KMS-11 (cell line): ENCODE results near the gene SPIRE2.
"Not testable (repeated sequence)": the region's sequence is repeated elsewhere in the genome, so short reads cannot be mapped to it uniquely, and the experiment has no call there.

Experiments
- H2AFZ ChIP-seq: fragments of 200-600 bp; sonication (generic); 2 replicates; pipeline ENCODE4 v1.6.1; 2016; ENCODE audit warnings: antibody characterized with exemption, mixed run types, low read depth
- H3K27ac ChIP-seq: fragments of 200-600 bp; sonication (generic); 2 replicates; pipeline ENCODE4 v1.6.1; 2016; ENCODE audit warnings: mild to moderate bottlenecking, mixed run types
- H3K27me3 ChIP-seq: fragments of 200-600 bp; sonication (generic); 2 replicates; pipeline ENCODE4 v1.6.1; 2017; ENCODE audit warnings: mild to moderate bottlenecking, low read depth, mixed run types, moderate library complexity; ENCODE audit not compliant: insufficient read depth
- H3K36me3 ChIP-seq: fragments of 200-600 bp; sonication (generic); 2 replicates; pipeline ENCODE4 v1.6.1; 2017; ENCODE audit warnings: mild to moderate bottlenecking, mixed run types; ENCODE audit not compliant: insufficient read depth
- H3K4me1 ChIP-seq: fragments of 200-600 bp; sonication (generic); 2 replicates; pipeline ENCODE4 v1.6.1; 2016; ENCODE audit warnings: mild to moderate bottlenecking, low read depth, mixed run types; ENCODE audit not compliant: poor library complexity, severe bottlenecking
- H3K4me2 ChIP-seq: fragments of 200-600 bp; sonication (generic); 2 replicates; pipeline ENCODE4 v1.7.0; 2016; ENCODE audit warnings: mild to moderate bottlenecking, mixed run types
- H3K4me3 ChIP-seq: fragments of 200-600 bp; sonication (generic); IDR thresholded peaks from 2 replicates; pipeline ENCODE4 v1.6.1; 2017; ENCODE audit warnings: low read depth, low read length, mixed read lengths; ENCODE audit not compliant: insufficient read depth
- H3K79me2 ChIP-seq: fragments of 200-600 bp; sonication (generic); 2 replicates; pipeline ENCODE4 v1.6.1; 2016; ENCODE audit warnings: low read depth, mixed run types; ENCODE audit not compliant: insufficient read depth
- H3K9ac ChIP-seq: fragments of 200-600 bp; sonication (generic); 2 replicates; pipeline ENCODE4 v1.6.1; 2016; ENCODE audit warnings: mild to moderate bottlenecking, mixed run types
- H4K20me1 ChIP-seq: fragments of 200-600 bp; sonication (generic); 2 replicates; pipeline ENCODE4 v1.6.1; 2016; ENCODE audit warnings: mild to moderate bottlenecking, mixed run types; ENCODE audit not compliant: insufficient read depth
- CTCF ChIP-seq: fragments of 200-600 bp; sonication (generic); conservative IDR thresholded peaks from 2 replicates; pipeline ENCODE4 v1.6.1; 2017; ENCODE audit warnings: low read depth, mild to moderate bottlenecking, antibody characterized with exemption, low read length, moderate library complexity, mixed read lengths

SPIRE2 gene

GRCh38 chr16:89829630-89830437 lies 1.6 kb downstream of the SPIRE2 start:
- no peak overlapping the region for H3K27ac ChIP-seq
- no peaks in the 10 kb centered on the region for H4K20me1 ChIP-seq
- peaks cover 12% of the 10 kb centered on the region; the same call in 1 of the 2 replicates for H3K27me3 ChIP-seq
- no peaks in the 10 kb centered on the region for H3K36me3 ChIP-seq
- H3K4me2 ChIP-seq: no peak overlapping the region
- H3K79me2 ChIP-seq: no peaks in the 10 kb centered on the region
- no peak overlapping the region for H2AFZ ChIP-seq
- peaks cover 10% of the 10 kb centered on the region for H3K4me1 ChIP-seq
- no peak overlapping the region for H3K9ac ChIP-seq
- no peak overlapping the region for H3K4me3 ChIP-seq
- TF ChIP-seq CTCF: no peak

- Histone ChIP-seq H3K4me1 (peaks cover 9% of the 10 kb centered on the region), H3K9ac (no peak overlapping the region), H2AFZ (no peak overlapping the region), H4K20me1 (no peaks in the 10 kb centered on the region), H3K27me3 (peaks cover 24% of the 10 kb centered on the region), H3K27ac (no peak overlapping the region), H3K79me2 (no peaks in the 10 kb centered on the region), H3K36me3 (no peaks in the 10 kb centered on the region), H3K4me2 (no peak overlapping the region), H3K4me3 (no peak overlapping the region)
- no peak for TF ChIP-seq CTCF
Observed at GRCh38 chr16:89831810-89832328, 3.6 kb downstream of the SPIRE2 start.

GRCh38 chr16:89833664-89834363 lies 5.5 kb downstream of the SPIRE2 start:
- not testable (repeated sequence) for H4K20me1 ChIP-seq, H3K4me3 ChIP-seq, H3K36me3 ChIP-seq, H3K27ac ChIP-seq, H3K79me2 ChIP-seq, H3K4me1 ChIP-seq, H3K4me2 ChIP-seq, H3K9ac ChIP-seq, H2AFZ ChIP-seq
- peaks cover 38% of the 10 kb centered on the region for H3K27me3 ChIP-seq

- H3K27ac ChIP-seq, H4K20me1 ChIP-seq, H3K4me2 ChIP-seq, H3K79me2 ChIP-seq, H3K4me1 ChIP-seq, H3K36me3 ChIP-seq, H3K4me3 ChIP-seq, H3K9ac ChIP-seq, H2AFZ ChIP-seq: not testable (repeated sequence)
- H3K27me3 ChIP-seq: peaks cover 38% of the 10 kb centered on the region
Observed at GRCh38 chr16:89834813-89835363, 6.6 kb downstream of the SPIRE2 start.

- H4K20me1 ChIP-seq, H3K79me2 ChIP-seq, H3K4me2 ChIP-seq, H3K36me3 ChIP-seq, H2AFZ ChIP-seq, H3K9ac ChIP-seq, H3K27ac ChIP-seq, H3K4me3 ChIP-seq, H3K4me1 ChIP-seq: not testable (repeated sequence)
- peaks cover 38% of the 10 kb centered on the region for H3K27me3 ChIP-seq
Observed at GRCh38 chr16:89836484-89836883, 8.2 kb downstream of the SPIRE2 start.
